Hindlimb muscle (tissue), 1 donor: ENCODE data around the gene COX5A. TPM values are rescaled to one million over a fixed set of nuclear protein-coding genes. Genes with fewer than 3 reads are reported as not detected.
"Not testable (repeated sequence)": the region's sequence is repeated elsewhere in the genome, so short reads cannot be mapped to it uniquely, and the experiment has no call there.

Experiments
- DNase-seq: peaks from one replicate; pipeline ENCODE4 v3.0.0-alpha.2; 2013
- polyA plus RNA-seq: library from polyadenylated mRNA; unstranded; fragments of 120-200 nt; gene quantifications from one replicate; pipeline ENCODE4 v1.2.1, GENCODE V29; 2013; ENCODE audit not compliant: insufficient read length

Gene COX5A
- polyA plus RNA-seq, 1 donor, result 243 TPM

- no peak for DNase-seq
Measured at GRCh38 chr15:74896316-74896715, 41.6 kb downstream of the COX5A start.

- DNase-seq, result no peak
Measured at GRCh38 chr15:74895830-74896229, 42.0 kb downstream of the COX5A start.

- not testable (repeated sequence) for DNase-seq
Measured at GRCh38 chr15:74894383-74894782, 43.5 kb downstream of the COX5A start.

GRCh38 chr15:74893627-74894026 is 44.2 kb downstream of the COX5A start:
- DNase-seq, result no peak

- no peak for DNase-seq
Measured at GRCh38 chr15:74892931-74893330, 44.9 kb downstream of the COX5A start.

- DNase-seq, result no peak
Measured at GRCh38 chr15:74892313-74892712, 45.6 kb downstream of the COX5A start.

- no peak for DNase-seq
Measured at GRCh38 chr15:74891469-74891868, 46.4 kb downstream of the COX5A start.

- DNase-seq, result no peak
Measured at GRCh38 chr15:74890665-74890960, 47.3 kb downstream of the COX5A start.

- peak; percentile 87 for DNase-seq
Measured at GRCh38 chr15:74889883-74890664, 47.8 kb downstream of the COX5A start, which contains the start of gene MPI. MPI (plus strand) TSS chr15:74890042; CDS start chr15:74890074, 32 bp downstream.

GRCh38 chr15:74889390-74889882 is 48.4 kb downstream of the COX5A start:
- peak; percentile 65 for DNase-seq

- DNase-seq, result no peak
Measured at GRCh38 chr15:74888716-74889115, 49.2 kb downstream of the COX5A start.

GRCh38 chr15:74887537-74888193 is 50.2 kb downstream of the COX5A start:
- not testable (repeated sequence) for DNase-seq

- DNase-seq, result no peak
Measured at GRCh38 chr15:74885461-74885860, 52.4 kb downstream of the COX5A start.

GRCh38 chr15:74884428-74885223 is 53.2 kb downstream of the COX5A start:
- no peak for DNase-seq

- DNase-seq, result no peak
Measured at GRCh38 chr15:74882528-74882927, 55.3 kb downstream of the COX5A start.

- DNase-seq, result no peak
Measured at GRCh38 chr15:74878273-74878672, 59.6 kb downstream of the COX5A start.

GRCh38 chr15:74873756-74874424 is 64.0 kb downstream of the COX5A start:
- no peak for DNase-seq

- peak; percentile 94 for DNase-seq
Measured at GRCh38 chr15:74873036-74873755, 64.7 kb downstream of the COX5A start, which contains the start of gene SCAMP2. SCAMP2 (minus strand) TSS chr15:74873365; CDS start chr15:74873255, 110 bp downstream.

- DNase-seq, result no peak
Measured at GRCh38 chr15:74872702-74873035, 65.2 kb downstream of the COX5A start.

- no peak for DNase-seq
Measured at GRCh38 chr15:74870436-74871215, 67.2 kb downstream of the COX5A start.
